Measurements from ENCODE around the gene PER3. TPM values are rescaled to one million over a fixed set of nuclear protein-coding genes. Genes with fewer than 3 reads are reported as not detected.

Gene PER3
- total RNA-seq, 2 experiments from 2014 or later = 2.1 to 2.4 TPM

GRCh38 chr1:7838714-7839113, 54.6 kb downstream of the PER3 start:
- no peak overlapping the region for H3K4me3 Mint-ChIP-seq
- POLR2A ChIA-PET = no interaction called here
- ATAC-seq (no peak), DNase-seq (no peak)
- H3K27me3 Mint-ChIP-seq = no peaks in the 10 kb centered on the region
- CTCF ChIA-PET = no interaction called here
- TF ChIP-seq CTCF (IDR thresholded peaks at IDR 0.05) = no peak
- peaks cover 13% of the 10 kb centered on the region for H3K9me3 Mint-ChIP-seq
- intact Hi-C loops (cut with micrococcal nuclease) = no loop called here
- H3K4me1 Mint-ChIP-seq (ENCODE audit: low read depth) = peaks cover 4% of the 10 kb centered on the region
- no peak overlapping the region for H3K27ac Mint-ChIP-seq
- peaks cover 46% of the 10 kb centered on the region for H3K36me3 Mint-ChIP-seq (ENCODE audit: low read depth)

- DNase-seq = no peak
- ChIA-PET CTCF (no interaction called here), POLR2A (no interaction called here)
- Mint-ChIP-seq H3K9me3 (peaks cover 13% of the 10 kb centered on the region), H3K36me3 (ENCODE audit: low read depth) (peaks cover 46% of the 10 kb centered on the region), H3K27ac (no peak overlapping the region), H3K4me1 (ENCODE audit: low read depth) (peaks cover 4% of the 10 kb centered on the region), H3K4me3 (no peak overlapping the region), H3K27me3 (no peaks in the 10 kb centered on the region)
- intact Hi-C loops (cut with micrococcal nuclease) = no loop called here
- ATAC-seq = no peak
- TF ChIP-seq CTCF (IDR thresholded peaks at IDR 0.05) = no peak
These were observed 55.4 kb downstream of the PER3 start for GRCh38 chr1:7839526-7839925.

GRCh38 chr1:7842517-7842916, 58.4 kb downstream of the PER3 start:
- peaks cover 4% of the 10 kb centered on the region for H3K4me1 Mint-ChIP-seq (ENCODE audit: low read depth)
- H3K27ac Mint-ChIP-seq = no peak overlapping the region
- intact Hi-C loops (cut with micrococcal nuclease) = no loop called here
- peaks cover 30% of the 10 kb centered on the region for H3K36me3 Mint-ChIP-seq (ENCODE audit: low read depth)
- peak; percentile 65 for DNase-seq
- no peak for TF ChIP-seq CTCF (IDR thresholded peaks at IDR 0.05)
- peaks cover 13% of the 10 kb centered on the region for H3K9me3 Mint-ChIP-seq
- ChIA-PET CTCF (no interaction called here), POLR2A (interaction anchor here (0.9 kb wide), 1 partner anchor 173 kb away, joined by 3 read pairs; no protein-coding TSS in a partner anchor)
- no peak overlapping the region for H3K4me3 Mint-ChIP-seq
- H3K27me3 Mint-ChIP-seq = no peaks in the 10 kb centered on the region
- ATAC-seq = no peak

GRCh38 chr1:7845761-7846160, 61.7 kb downstream of the PER3 start:
- Mint-ChIP-seq H3K27ac (no peak overlapping the region), H3K4me1 (ENCODE audit: low read depth) (peaks cover 4% of the 10 kb centered on the region), H3K36me3 (ENCODE audit: low read depth) (peaks cover 5% of the 10 kb centered on the region), H3K4me3 (no peak overlapping the region), H3K9me3 (no peaks in the 10 kb centered on the region), H3K27me3 (no peaks in the 10 kb centered on the region)
- DNase-seq (no peak), ATAC-seq (no peak)
- CTCF ChIA-PET = interaction anchor here (1.1 to 1.9 kb wide), 2 partner anchors 93 to 176 kb away, joined by 3 to 4 read pairs; no protein-coding TSS in a partner anchor
- intact Hi-C loops (cut with micrococcal nuclease) = no loop called here
- no peak for TF ChIP-seq CTCF (IDR thresholded peaks at IDR 0.05)
- POLR2A ChIA-PET = no interaction called here

GRCh38 chr1:7846656-7847055, 62.6 kb downstream of the PER3 start:
- Mint-ChIP-seq H3K9me3 (no peaks in the 10 kb centered on the region), H3K36me3 (ENCODE audit: low read depth) (no peaks in the 10 kb centered on the region), H3K4me1 (ENCODE audit: low read depth) (peaks cover 4% of the 10 kb centered on the region), H3K27me3 (peaks cover 5% of the 10 kb centered on the region), H3K4me3 (no peak overlapping the region), H3K27ac (no peak overlapping the region)
- TF ChIP-seq CTCF (IDR thresholded peaks at IDR 0.05) = no peak
- intact Hi-C loops (cut with micrococcal nuclease) = no loop called here
- ChIA-PET POLR2A (no interaction called here), CTCF (interaction anchor here (1.5 kb wide), 1 partner anchor 93 kb away, joined by 4 read pairs; no protein-coding TSS in a partner anchor)
- ATAC-seq (no peak), DNase-seq (no peak)
